OCI-LY3 (cell line): Measurements from ENCODE around the gene PREP.

ENCODE experiments used
- H2AFZ ChIP-seq: fragments of 200-600, 300-600 bp; shearing (Covaris generic); 2 replicates; pipeline ENCODE4 v1.6.0; 2014; ENCODE audit warnings: antibody characterized with exemption, low read depth, low read length
- H3K27ac ChIP-seq: fragments of 200-600, 300-600 bp; sonication (generic); 2 replicates; pipeline ENCODE4 v1.5.1; 2014; ENCODE audit warnings: mild to moderate bottlenecking, low read length, moderate library complexity, mixed read lengths
- H3K27me3 ChIP-seq: fragments of 200-600, 300-600 bp; sonication (generic); 2 replicates; pipeline ENCODE4 v1.6.1; 2014; ENCODE audit warnings: low read depth, low read length, mixed read lengths
- H3K36me3 ChIP-seq: fragments of 200-600, 300-600 bp; sonication (generic); replicated peaks from 2 replicates; pipeline ENCODE3; 2014; ENCODE audit warnings: low read depth, low read length, mixed read lengths
- H3K4me1 ChIP-seq: fragments of 300-600, 200-600 bp; sonication (generic); 2 replicates; pipeline ENCODE4 v1.6.1; 2014; ENCODE audit warnings: low read length, mixed read lengths
- H3K4me2 ChIP-seq: fragments of 200-600, 300-600 bp; sonication (generic); 2 replicates; pipeline ENCODE4 v1.6.1; 2014; ENCODE audit warnings: low read length, mixed read lengths
- H3K4me3 ChIP-seq: fragments of 300-600, 200-600 bp; sonication (generic); 2 replicates; pipeline ENCODE4 v1.5.1; 2014; ENCODE audit warnings: antibody characterized with exemption, mild to moderate bottlenecking, low read length, moderate library complexity
- H3K79me2 ChIP-seq: fragments of 300-600, 200-600 bp; shearing (Covaris generic); 2 replicates; pipeline ENCODE4 v1.6.1; 2014; ENCODE audit warnings: mild to moderate bottlenecking, low read length, mixed read lengths
- H3K9ac ChIP-seq: fragments of 300-600, 200-600 bp; shearing (Covaris generic); 2 replicates; pipeline ENCODE4 v1.6.0; 2014; ENCODE audit warnings: mild to moderate bottlenecking, low read length, moderate library complexity
- H3K9me3 ChIP-seq: fragments of 200-600, 300-600 bp; shearing (Covaris generic); 2 replicates; pipeline ENCODE4 v1.6.1; 2014; ENCODE audit warnings: low read length, mixed read lengths; ENCODE audit not compliant: insufficient read depth
- H4K20me1 ChIP-seq: fragments of 200-600, 300-600 bp; sonication (generic); 2 replicates; pipeline ENCODE4 v1.6.1; 2016; ENCODE audit warnings: low read length, mixed read lengths; ENCODE audit not compliant: insufficient read depth
- EZH2phosphoT487 ChIP-seq: fragments of 200-600 bp; shearing (Covaris generic); IDR thresholded peaks from 2 replicates; pipeline ENCODE4 v1.6.1; 2018; ENCODE audit warnings: antibody characterized with exemption, mixed run types, low read depth
- TF ChIP-seq, protein P1 (sequence below): fragments of 200-600, 300-600 bp; sonication (generic); IDR thresholded peaks from 2 replicates; pipeline ENCODE4 v1.5.1; 2014; ENCODE audit warnings: antibody characterized with exemption, low read length, low read depth

Gene PREP

DNA sequence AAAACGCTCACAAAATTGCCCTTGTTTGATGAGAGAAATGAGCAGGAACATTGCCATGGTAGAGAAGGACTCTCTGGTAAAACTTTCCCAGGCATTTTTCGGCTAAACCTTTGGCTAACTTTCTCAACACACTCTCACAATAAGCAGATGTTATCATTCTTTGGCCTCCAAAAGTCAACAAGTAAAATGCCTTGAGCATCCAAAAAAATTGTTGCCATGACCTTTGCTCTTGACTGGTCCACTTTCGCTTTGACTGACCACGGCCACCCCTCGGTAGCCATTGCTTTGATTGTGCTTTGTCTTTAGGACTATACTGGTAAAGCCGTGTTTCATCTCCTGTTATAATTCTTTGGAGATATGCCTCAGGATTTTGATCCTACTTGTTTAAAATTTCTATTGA, 41.1 kb upstream of the PREP start:
- no peaks in the 10 kb centered on the region for H3K79me2 ChIP-seq
- H4K20me1 ChIP-seq = no peaks in the 10 kb centered on the region
- H3K9ac ChIP-seq = no peak overlapping the region
- H3K4me1 ChIP-seq = no peaks in the 10 kb centered on the region
- no peaks in the 10 kb centered on the region for H3K9me3 ChIP-seq
- no peaks in the 10 kb centered on the region for H3K36me3 ChIP-seq
- no peak overlapping the region for H3K27ac ChIP-seq
- H3K4me2 ChIP-seq = no peak overlapping the region
- no peaks in the 10 kb centered on the region for H3K27me3 ChIP-seq
- no peak for TF ChIP-seq EZH2phosphoT487
- TF ChIP-seq, protein P1, sequence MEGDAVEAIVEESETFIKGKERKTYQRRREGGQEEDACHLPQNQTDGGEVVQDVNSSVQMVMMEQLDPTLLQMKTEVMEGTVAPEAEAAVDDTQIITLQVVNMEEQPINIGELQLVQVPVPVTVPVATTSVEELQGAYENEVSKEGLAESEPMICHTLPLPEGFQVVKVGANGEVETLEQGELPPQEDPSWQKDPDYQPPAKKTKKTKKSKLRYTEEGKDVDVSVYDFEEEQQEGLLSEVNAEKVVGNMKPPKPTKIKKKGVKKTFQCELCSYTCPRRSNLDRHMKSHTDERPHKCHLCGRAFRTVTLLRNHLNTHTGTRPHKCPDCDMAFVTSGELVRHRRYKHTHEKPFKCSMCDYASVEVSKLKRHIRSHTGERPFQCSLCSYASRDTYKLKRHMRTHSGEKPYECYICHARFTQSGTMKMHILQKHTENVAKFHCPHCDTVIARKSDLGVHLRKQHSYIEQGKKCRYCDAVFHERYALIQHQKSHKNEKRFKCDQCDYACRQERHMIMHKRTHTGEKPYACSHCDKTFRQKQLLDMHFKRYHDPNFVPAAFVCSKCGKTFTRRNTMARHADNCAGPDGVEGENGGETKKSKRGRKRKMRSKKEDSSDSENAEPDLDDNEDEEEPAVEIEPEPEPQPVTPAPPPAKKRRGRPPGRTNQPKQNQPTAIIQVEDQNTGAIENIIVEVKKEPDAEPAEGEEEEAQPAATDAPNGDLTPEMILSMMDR = no peak
- no peak overlapping the region for H2AFZ ChIP-seq
- no peak overlapping the region for H3K4me3 ChIP-seq

DNA sequence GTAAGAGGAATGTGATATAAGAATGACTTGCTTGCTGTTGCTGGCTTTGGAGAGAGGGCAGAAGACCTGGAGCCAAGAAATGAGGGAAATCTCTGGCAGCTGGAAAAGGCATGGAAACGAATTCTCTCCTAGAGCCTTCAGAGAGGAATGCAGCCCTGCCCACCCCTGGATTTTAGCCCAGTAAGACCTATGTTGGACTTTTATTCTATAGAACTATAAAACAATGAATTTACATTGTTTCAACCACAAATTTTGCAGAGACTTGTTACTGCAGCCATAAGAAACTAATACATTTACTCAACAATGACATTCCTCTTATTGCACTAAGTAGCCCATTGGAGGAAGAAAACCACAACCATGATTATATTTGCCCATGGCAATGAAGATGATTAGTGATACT, 39.5 kb upstream of the PREP start:
- no peak overlapping the region for H3K4me3 ChIP-seq
- H2AFZ ChIP-seq = no peak overlapping the region
- H3K79me2 ChIP-seq = no peaks in the 10 kb centered on the region
- H3K4me2 ChIP-seq = no peak overlapping the region
- peaks cover 2% of the 10 kb centered on the region; the same call in 1 of the 2 replicates for H3K4me1 ChIP-seq
- no peaks in the 10 kb centered on the region for H3K36me3 ChIP-seq
- H3K27me3 ChIP-seq = no peaks in the 10 kb centered on the region
- no peaks in the 10 kb centered on the region for H4K20me1 ChIP-seq
- H3K9ac ChIP-seq = no peak overlapping the region
- TF ChIP-seq, protein P1 = no peak
- no peak for TF ChIP-seq EZH2phosphoT487
- H3K9me3 ChIP-seq = no peaks in the 10 kb centered on the region
- no peak overlapping the region for H3K27ac ChIP-seq

DNA sequence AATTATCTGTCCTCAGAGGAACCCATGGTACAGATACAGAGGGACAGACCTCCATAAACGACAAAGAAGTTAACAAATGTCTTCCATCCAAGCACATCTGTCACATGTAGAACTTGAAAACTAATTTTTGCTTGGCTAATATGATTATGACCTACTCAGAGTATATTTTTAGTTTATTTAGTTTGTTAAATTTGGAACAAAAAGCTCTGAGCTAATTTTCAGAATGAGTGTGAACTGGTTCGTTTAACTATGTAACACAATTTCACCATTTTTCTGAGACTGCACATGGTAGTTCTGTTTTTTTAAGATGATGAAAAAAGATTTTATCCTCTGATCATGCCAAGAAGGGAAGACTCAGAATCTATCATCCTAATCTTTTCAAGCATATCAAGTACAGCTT, 34.4 kb upstream of the PREP start:
- Histone ChIP-seq H3K4me2 (no peak overlapping the region), H3K4me3 (no peak overlapping the region), H3K9me3 (no peaks in the 10 kb centered on the region), H3K79me2 (no peaks in the 10 kb centered on the region), H3K27me3 (no peaks in the 10 kb centered on the region), H3K36me3 (no peaks in the 10 kb centered on the region), H3K9ac (no peak overlapping the region), H4K20me1 (no peaks in the 10 kb centered on the region), H2AFZ (no peak overlapping the region), H3K4me1 (peaks cover 11% of the 10 kb centered on the region), H3K27ac (no peak overlapping the region)
- TF ChIP-seq EZH2phosphoT487 = no peak
- TF ChIP-seq, protein P1 = no peak

DNA sequence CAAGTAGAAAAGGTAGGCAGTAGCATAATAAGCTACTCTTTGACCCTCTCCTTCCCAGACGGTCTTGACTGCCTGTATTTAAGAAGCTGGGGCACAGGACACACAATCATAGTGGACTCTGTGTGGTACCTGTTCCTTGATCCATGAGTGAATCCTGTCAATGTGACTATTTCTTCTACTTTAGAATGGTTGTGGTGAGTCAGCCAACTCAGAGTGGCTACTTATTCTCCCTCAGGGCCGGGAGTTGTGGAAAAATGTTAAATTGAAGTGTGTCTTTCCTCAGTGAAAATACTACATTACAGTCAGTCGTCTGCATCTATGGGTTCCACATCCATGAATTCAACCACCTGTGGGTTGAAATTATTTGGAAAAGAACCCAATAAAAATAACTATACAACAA, 30.8 kb upstream of the PREP start:
- Histone ChIP-seq H3K4me2 (no peak overlapping the region), H3K79me2 (no peaks in the 10 kb centered on the region), H3K27ac (no peak overlapping the region), H3K36me3 (no peaks in the 10 kb centered on the region), H4K20me1 (no peaks in the 10 kb centered on the region), H3K9me3 (no peaks in the 10 kb centered on the region), H3K4me1 (peaks cover 14% of the 10 kb centered on the region), H2AFZ (no peak overlapping the region), H3K9ac (no peak overlapping the region), H3K4me3 (no peak overlapping the region), H3K27me3 (no peaks in the 10 kb centered on the region)
- TF ChIP-seq, protein P1 = no peak
- no peak for TF ChIP-seq EZH2phosphoT487
